ENCODE measurements around the gene CALML3.

The CALML3 gene

DNA sequence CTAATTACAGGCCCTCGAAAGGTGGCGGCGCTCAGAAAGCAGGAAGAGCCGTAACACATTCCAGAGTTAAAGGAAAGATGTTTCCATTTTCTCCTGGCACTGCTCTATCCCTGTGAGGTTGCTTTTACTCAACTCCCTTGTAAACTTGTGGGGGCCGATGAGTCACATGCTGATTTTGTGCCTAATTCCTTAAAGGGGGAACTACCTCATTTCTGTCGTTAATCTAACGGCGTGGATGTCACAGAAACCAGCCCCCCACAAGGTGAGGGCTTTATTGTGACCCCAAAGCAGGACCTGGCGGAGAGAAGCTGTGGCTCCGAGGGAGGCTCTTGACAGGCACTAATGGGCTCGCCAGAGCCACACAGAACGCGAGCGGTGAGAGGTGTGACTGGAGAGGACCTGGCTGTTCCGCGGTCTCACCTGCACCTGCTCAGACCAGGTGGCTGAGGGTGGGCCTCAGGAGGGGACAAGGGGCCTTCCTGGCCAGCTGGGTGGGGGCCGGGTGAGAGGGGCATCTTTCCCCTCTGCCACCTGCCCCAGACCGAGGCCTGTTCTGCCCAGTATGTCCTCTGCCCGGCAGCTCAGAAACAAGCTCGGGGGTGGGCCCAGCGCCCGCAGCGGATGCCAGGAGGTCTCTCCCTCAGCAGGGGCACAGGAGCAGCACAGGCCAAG lies 50.9 kb downstream of the CALML3 start:
- DNase-seq (ENCODE audit: low read depth) = no peak
- no peak overlapping the region for H3K4me3 ChIP-seq (ENCODE audit: low read depth, low read length)

DNA sequence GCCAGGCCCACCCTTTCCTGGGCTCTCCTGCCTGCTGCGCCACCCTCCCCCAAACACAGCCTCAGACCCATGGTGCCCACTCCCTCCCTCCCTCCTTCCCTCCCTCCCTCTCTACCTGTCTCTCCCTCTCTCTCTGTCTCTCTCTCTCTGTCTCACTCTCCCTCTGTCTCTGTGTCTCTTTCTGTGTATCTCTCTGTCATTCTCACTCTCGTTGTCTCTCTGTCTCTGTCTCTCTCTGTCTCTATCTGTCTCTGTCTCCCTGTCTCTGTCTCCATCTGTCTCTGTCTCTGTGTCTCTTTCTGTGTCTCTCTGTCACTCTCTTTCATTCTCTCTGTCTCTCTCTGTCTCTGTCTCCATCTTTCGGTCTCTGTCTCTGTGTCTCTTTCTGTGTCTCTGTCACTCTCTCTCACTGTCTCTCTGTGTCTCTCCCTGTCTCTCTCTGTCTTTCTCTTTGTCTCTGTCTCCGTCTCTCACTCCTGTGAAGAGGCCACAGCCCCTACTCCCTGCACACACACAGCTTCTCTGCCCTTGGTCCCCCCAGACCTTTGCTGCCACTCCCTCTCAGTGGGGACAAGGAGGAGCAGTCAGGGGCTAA lies 51.5 kb downstream of the CALML3 start:
- H3K4me3 ChIP-seq (ENCODE audit: low read depth, low read length) = no peak overlapping the region
- DNase-seq (ENCODE audit: low read depth) = no peak

Data from skeletal muscle cell (primary cell).